Inferior parietal cortex (tissue), 1 donor: ENCODE data around the gene KCTD21.
A peak's percentile ranks its signal among the peaks of the same experiment; 100 is the strongest.

Source experiments
- DNase-seq: peaks from one replicate; pipeline ENCODE4 v3.0.0-alpha.2; 2016; ENCODE audit errors: extremely low spot score

KCTD21 gene

GRCh38 chr11:78140392-78141077 lies 47.9 kb downstream of the KCTD21 start:
- DNase-seq: no peak

DNA sequence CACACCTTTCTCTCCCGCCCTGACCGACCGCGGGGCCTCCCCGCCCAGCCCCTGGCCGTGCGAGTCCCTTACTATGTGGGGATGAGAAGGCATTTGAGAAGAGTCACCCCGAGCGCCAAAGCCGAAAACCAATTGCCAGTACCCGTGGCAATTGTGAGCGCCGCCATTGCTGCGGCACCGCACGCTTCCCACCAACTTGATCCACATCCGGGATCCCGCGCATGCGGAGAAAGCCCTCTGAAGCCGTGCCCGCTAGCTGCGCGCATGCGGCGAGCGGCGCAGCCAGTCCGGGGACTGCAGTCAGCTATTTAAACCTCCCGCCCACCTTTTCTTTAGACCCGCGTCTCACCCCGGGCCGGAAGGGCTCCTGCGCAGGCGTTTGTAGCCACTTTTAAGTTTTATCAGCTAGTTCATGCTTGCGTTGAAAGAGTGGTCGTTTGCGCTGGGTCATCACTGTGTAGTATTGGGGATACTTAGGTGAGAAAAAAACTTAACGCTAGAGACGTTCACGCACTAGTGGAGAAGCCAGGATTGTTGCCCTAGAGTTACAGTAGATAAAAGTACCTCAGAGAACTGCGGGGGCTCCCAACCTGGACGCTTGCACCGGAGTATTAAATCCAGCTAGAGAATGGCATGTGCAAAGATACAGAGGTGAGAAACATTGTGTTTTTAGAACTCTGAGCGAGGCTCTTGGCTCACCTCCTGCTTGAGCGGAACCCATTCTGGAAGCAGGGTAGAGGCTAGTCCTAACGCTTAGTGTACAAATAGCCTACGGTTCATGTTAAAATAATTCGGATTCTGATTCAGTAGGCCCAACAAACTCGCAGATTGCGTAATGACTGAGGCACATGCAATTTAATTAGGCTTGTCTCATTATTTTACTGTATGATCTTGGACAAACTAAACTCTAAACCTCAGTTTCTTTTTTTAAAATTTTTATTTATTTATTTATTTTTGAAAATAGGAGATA lies 48.7 kb downstream of the KCTD21 start, which contains the start of gene ALG8:
ALG8 (minus strand) TSS at position 205 of the 970 bp plus-strand sequence; CDS start at position 167, 38 bp downstream.
- DNase-seq: peak; percentile 98

DNA sequence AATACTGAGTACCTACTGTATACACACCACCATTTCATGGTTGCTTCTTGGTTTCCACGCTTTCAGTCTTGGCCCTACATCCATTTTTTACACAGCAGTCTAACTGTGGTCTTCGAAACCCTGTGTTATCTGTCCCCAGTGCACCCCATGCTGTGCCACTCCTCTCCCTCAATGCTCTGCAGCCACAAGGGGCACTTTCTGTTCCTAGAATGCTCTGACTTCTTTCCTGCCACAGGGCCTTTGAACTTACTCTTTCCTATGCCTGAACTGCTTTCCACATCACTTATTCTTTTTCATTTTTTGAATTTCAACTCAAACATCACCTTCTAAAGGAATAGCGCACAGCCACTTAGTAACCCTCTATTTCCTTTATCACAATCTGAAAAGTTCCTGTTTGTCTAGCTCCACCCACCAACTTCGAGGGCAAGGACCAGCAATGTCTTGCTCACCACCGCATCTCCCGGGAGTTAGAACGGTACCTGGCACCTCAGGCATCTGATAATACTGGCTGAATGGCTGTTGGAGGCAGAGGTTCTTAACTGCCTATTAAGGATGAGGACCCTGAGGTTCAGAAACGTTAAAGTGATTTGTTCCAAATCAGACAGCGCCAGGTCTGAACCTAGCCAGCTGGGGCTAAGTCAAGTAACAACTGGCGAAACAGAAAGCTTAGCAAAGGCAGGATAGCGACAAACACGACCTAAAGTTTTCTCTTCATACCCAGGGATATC lies 49.6 kb downstream of the KCTD21 start:
- no peak for DNase-seq

DNA sequence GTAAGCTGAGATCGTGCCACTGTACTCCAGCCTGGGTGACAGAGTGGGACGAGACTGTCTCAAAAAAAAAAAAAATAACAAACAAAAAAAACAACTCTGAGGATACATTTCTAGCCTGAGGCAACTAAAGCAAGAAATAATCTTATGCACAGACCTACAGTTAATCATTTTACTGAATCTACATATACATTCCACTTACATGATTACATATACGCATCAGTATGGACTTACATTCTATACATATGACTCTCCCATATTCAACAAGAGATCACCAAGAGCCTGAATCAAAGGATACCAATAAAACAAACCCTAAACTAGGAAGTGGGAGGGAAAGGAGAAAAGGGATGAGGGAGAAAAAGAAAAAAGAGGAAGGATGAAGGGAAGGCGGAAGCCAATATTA lies 50.1 kb downstream of the KCTD21 start:
- no peak for DNase-seq

DNA sequence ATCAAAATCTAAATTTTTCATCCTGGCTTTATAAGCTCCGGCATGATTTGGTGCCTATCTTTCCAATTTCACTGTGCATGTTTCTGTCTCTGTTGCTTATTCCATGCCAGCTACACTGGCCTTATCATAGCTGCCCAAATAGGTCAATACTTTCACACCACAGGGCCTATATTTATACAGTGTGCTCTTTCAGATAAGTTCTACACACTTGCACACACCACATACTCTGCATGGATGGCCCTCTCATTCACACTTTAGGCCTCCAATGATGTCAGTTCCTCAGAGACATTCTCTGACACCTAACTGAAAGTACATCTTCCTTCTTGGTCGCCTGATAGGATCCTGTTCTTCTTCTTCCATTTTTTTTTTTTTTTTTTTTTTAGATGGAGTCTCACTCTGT lies 56.0 kb downstream of the KCTD21 start:
- DNase-seq: no peak

- no peak for DNase-seq
Measured at GRCh38 chr11:78131956-78132355, 56.5 kb downstream of the KCTD21 start.

GRCh38 chr11:78127403-78127802 lies 61.0 kb downstream of the KCTD21 start:
- no peak for DNase-seq
